H1 (cell line): ENCODE results near the gene RWDD4. TPM values are rescaled to one million over a fixed set of nuclear protein-coding genes. Genes with fewer than 3 reads are reported as not detected.

Experiments used
- CTCF ChIA-PET: fragments of 300-600 bp; sonication (Branson Sonifier 250); formaldehyde crosslinking; loops from one replicate; lab custom pipeline; 2021; ENCODE audit not compliant: partially characterized antibody; lab: Charles Lee
- POLR2A ChIA-PET: fragments of 300-600 bp; sonication (Branson Sonifier 250); formaldehyde crosslinking; loops from one replicate; lab custom pipeline; 2021; ENCODE audit warnings: inconsistent platforms; ENCODE audit not compliant: partially characterized antibody; lab: Charles Lee
- DNase-seq, 2 experiments: peaks; one replicate each; pipeline versions ENCODE4 v3.0.0 to v3.0.0-alpha.2; 2010 to 2022; ENCODE audit warnings: low spot score in 2 of 2, low read depth in 1 of 2, mixed read lengths in 1 of 2
- FAIRE-seq: peaks from 2 replicates; lab custom pipeline; 2011; peaks lifted over from hg19 to GRCh38; lab: Jason Lieb, UNC
- H2AFZ ChIP-seq: 2 replicates; pipeline ENCODE4 v1.8.1; 2012; ENCODE audit warnings: low read length, inconsistent platforms
- H2AK5ac ChIP-seq: 2 replicates; pipeline ENCODE4 v1.6.1; 2013; ENCODE audit warnings: low read depth, low read length
- H2BK120ac ChIP-seq: replicated peaks from 2 replicates; pipeline ENCODE3; 2013; ENCODE audit warnings: low read depth, low read length, inconsistent platforms
- H2BK12ac ChIP-seq: 2 replicates; pipeline ENCODE4 v1.6.1; 2013; ENCODE audit warnings: low read depth, low read length
- H2BK15ac ChIP-seq: 2 replicates; pipeline ENCODE4 v1.6.1; 2013; ENCODE audit warnings: low read length
- H2BK20ac ChIP-seq: 2 replicates; pipeline ENCODE4 v1.6.1; 2013; ENCODE audit warnings: low read length
- H2BK5ac ChIP-seq: 2 replicates; pipeline ENCODE4 v1.6.1; 2013; ENCODE audit warnings: low read depth, low read length
- H3K14ac ChIP-seq: 2 replicates; pipeline ENCODE4 v1.6.1; 2013; ENCODE audit warnings: inconsistent platforms; ENCODE audit not compliant: insufficient read length
- H3K18ac ChIP-seq: 2 replicates; pipeline ENCODE4 v1.6.1; 2013; ENCODE audit warnings: low read length; ENCODE audit errors: extremely low read depth
- H3K23ac ChIP-seq: 2 replicates; pipeline ENCODE4 v1.6.1; 2013; ENCODE audit warnings: inconsistent platforms; ENCODE audit not compliant: insufficient read length
- H3K23me2 ChIP-seq: 2 replicates; pipeline ENCODE4 v1.6.1; 2013; ENCODE audit warnings: low read depth, low read length
- H3K27ac ChIP-seq: 2 replicates; pipeline ENCODE4 v1.6.1; 2011; ENCODE audit warnings: low read depth, low read length, inconsistent platforms
- H3K27me3 ChIP-seq, 4 experiments: replicated peaks in 1 of 4; 1 replicate in 1 of 4; 2 replicates in 3 of 4; pipeline versions ENCODE4 v1.6.1 to v1.8.1; 2011 to 2013; ENCODE audit warnings: low read length in 3 of 4, mild to moderate bottlenecking in 3 of 4, inconsistent platforms in 2 of 4, mixed read lengths in 2 of 4, moderate library complexity in 1 of 4; ENCODE audit not compliant: control insufficient read depth in 3 of 4, insufficient read depth in 3 of 4; ENCODE audit errors: extremely low read depth in 1 of 4
- H3K36me3 ChIP-seq, 4 experiments: 2 replicates each; pipeline versions ENCODE4 v1.6.1 to v1.8.1; 2011 to 2013; ENCODE audit warnings: mild to moderate bottlenecking in 4 of 4, low read length in 3 of 4, moderate library complexity in 2 of 4, control low read depth in 1 of 4, inconsistent platforms in 1 of 4; ENCODE audit not compliant: insufficient read depth in 4 of 4, control insufficient read depth in 2 of 4
- H3K4ac ChIP-seq: replicated peaks from 2 replicates; pipeline ENCODE3; 2013; ENCODE audit warnings: low read length, low read depth, mixed read lengths, inconsistent platforms; ENCODE audit not compliant: insufficient read length
- H3K4me1 ChIP-seq, 4 experiments: replicated peaks in 1 of 4; 1 replicate in 1 of 4; 2 replicates in 3 of 4; pipeline versions ENCODE4 v1.6.1 to v1.8.1; 2011 to 2013; ENCODE audit warnings: low read length in 3 of 4, inconsistent platforms in 2 of 4, mixed read lengths in 1 of 4; ENCODE audit not compliant: insufficient read depth in 4 of 4, control insufficient read depth in 3 of 4
- H3K4me2 ChIP-seq, 2 experiments: 2 replicates each; pipeline versions ENCODE4 v1.6.1 to v1.8.1; 2011 to 2013; ENCODE audit warnings: low read depth in 2 of 2, low read length in 2 of 2, control low read depth in 1 of 2, inconsistent platforms in 1 of 2, mild to moderate bottlenecking in 1 of 2; ENCODE audit not compliant: insufficient read depth in 1 of 2
- H3K4me3 ChIP-seq, 4 experiments: fragments of 200-600, 300-600 bp in 1 of 4; sonication (generic), shearing (Covaris generic), sonication (Bioruptor Twin) in 1 of 4; 2 replicates each; pipeline versions ENCODE4 v1.5.1 to v1.8.1; 2011 to 2016; ENCODE audit warnings: low read length in 4 of 4, low read depth in 3 of 4, control low read depth in 2 of 4, inconsistent platforms in 2 of 4, mild to moderate bottlenecking in 2 of 4, mixed read lengths in 1 of 4, moderate library complexity in 1 of 4; ENCODE audit not compliant: insufficient read depth in 2 of 4; ENCODE audit errors: extremely low read depth in 1 of 4
- H3K56ac ChIP-seq: replicated peaks from 2 replicates; pipeline ENCODE3; 2013; ENCODE audit warnings: low read depth, mild to moderate bottlenecking, mixed read lengths, low read length, inconsistent platforms; ENCODE audit not compliant: insufficient read length
- H3K79me1 ChIP-seq: 2 replicates; pipeline ENCODE4 v1.6.1; 2013; ENCODE audit warnings: low read depth, low read length, control low read depth
- H3K79me2 ChIP-seq, 2 experiments: 2 replicates each; pipeline versions ENCODE4 v1.6.1 to v1.8.1; 2012 to 2013; ENCODE audit warnings: low read length in 2 of 2, mild to moderate bottlenecking in 2 of 2, inconsistent platforms in 1 of 2; ENCODE audit not compliant: insufficient read depth in 2 of 2, control insufficient read depth in 1 of 2
- H3K9ac ChIP-seq, 4 experiments: replicated peaks in 1 of 4; 1 replicate in 1 of 4; 2 replicates in 3 of 4; pipeline versions ENCODE4 v1.6.1 to v1.8.1; 2011 to 2013; ENCODE audit warnings: low read depth in 3 of 4, low read length in 3 of 4, control low read depth in 2 of 4, mild to moderate bottlenecking in 2 of 4, moderate library complexity in 2 of 4, inconsistent platforms in 1 of 4; ENCODE audit errors: extremely low read depth in 1 of 4
- H3K9me3 ChIP-seq, 2 experiments: 2 replicates each; pipeline versions ENCODE4 v1.6.1 to v1.8.1; 2012 to 2013; ENCODE audit warnings: mild to moderate bottlenecking in 2 of 2, moderate library complexity in 2 of 2, control low read depth in 1 of 2, inconsistent platforms in 1 of 2, low read depth in 1 of 2, low read length in 1 of 2, mixed read lengths in 1 of 2; ENCODE audit not compliant: insufficient read depth in 2 of 2
- H4K20me1 ChIP-seq, 2 experiments: replicated peaks in 1 of 2; 2 replicates each; pipeline versions ENCODE3 to v1.8.1; 2011 to 2013; ENCODE audit warnings: inconsistent platforms in 2 of 2, low read length in 2 of 2, mild to moderate bottlenecking in 1 of 2; ENCODE audit not compliant: insufficient read depth in 2 of 2, control insufficient read depth in 1 of 2
- H4K5ac ChIP-seq: 2 replicates; pipeline ENCODE4 v1.6.1; 2013; ENCODE audit warnings: low read length, low read depth, mixed read lengths, inconsistent platforms; ENCODE audit not compliant: insufficient read length
- H4K8ac ChIP-seq: 2 replicates; pipeline ENCODE4 v1.8.0; 2013; ENCODE audit warnings: mild to moderate bottlenecking, moderate library complexity, low read length, inconsistent platforms; ENCODE audit not compliant: insufficient read depth; ENCODE audit errors: extremely low read depth
- H4K91ac ChIP-seq: replicated peaks from 2 replicates; pipeline ENCODE3; 2013; ENCODE audit warnings: low read length, mixed read lengths, inconsistent platforms; ENCODE audit not compliant: insufficient read length
- CHD1 ChIP-seq: IDR thresholded peaks from 2 replicates; pipeline ENCODE4 v1.6.1; 2012; ENCODE audit warnings: low read depth, low read length, improper control_type of control experiment
- CHD2 ChIP-seq: IDR thresholded peaks from 2 replicates; pipeline ENCODE4 v1.6.1; 2012; ENCODE audit warnings: low read length, improper control_type of control experiment
- CTCF ChIP-seq, 3 experiments: IDR thresholded peaks; 1 replicate in 2 of 3; 2 replicates in 1 of 3; pipeline versions ENCODE4 v1.5.1 to v1.6.1; 2011; ENCODE audit warnings: low read length in 3 of 3, mild to moderate bottlenecking in 3 of 3, inconsistent platforms in 2 of 3, low read depth in 1 of 3, moderate library complexity in 1 of 3; ENCODE audit not compliant: insufficient read depth in 1 of 3; ENCODE audit errors: control extremely low read depth in 1 of 3
- EP300 ChIP-seq, 2 experiments: IDR thresholded peaks; 1 replicate in 1 of 2; 2 replicates in 1 of 2; pipeline ENCODE4 v1.6.1; 2011 to 2012; ENCODE audit warnings: low read depth in 2 of 2, low read length in 2 of 2, mild to moderate bottlenecking in 2 of 2, borderline replicate concordance in 1 of 2, inconsistent platforms in 1 of 2, moderate library complexity in 1 of 2
- HDAC2 ChIP-seq, 2 experiments: fragments of 300-600 bp in 1 of 2; sonication (generic) in 1 of 2; IDR thresholded peaks; 2 replicates each; pipeline ENCODE4 v1.6.1; 2011 to 2012; ENCODE audit warnings: low read depth in 2 of 2, low read length in 2 of 2, mild to moderate bottlenecking in 2 of 2, moderate library complexity in 2 of 2, borderline replicate concordance in 1 of 2, inconsistent platforms in 1 of 2
- PHF8 ChIP-seq: fragments of 200-600 bp; sonication (generic); conservative IDR thresholded peaks from 2 replicates; pipeline ENCODE4 v1.7.1; 2012; ENCODE audit warnings: low read depth, mild to moderate bottlenecking, inconsistent platforms, low read length, moderate library complexity
- SIRT6 ChIP-seq: IDR thresholded peaks from one replicate; pipeline ENCODE4 v1.7.1; 2012; ENCODE audit warnings: low read length, inconsistent platforms
- SUZ12 ChIP-seq: fragments of 200-600 bp; sonication (generic); IDR thresholded peaks from 2 replicates; pipeline ENCODE4 v1.6.1; 2012; ENCODE audit warnings: mild to moderate bottlenecking, inconsistent platforms, low read length, moderate library complexity, mixed read lengths
- TCF12 ChIP-seq: IDR thresholded peaks from 2 replicates; pipeline ENCODE4 v1.6.1; 2011; ENCODE audit warnings: low read depth, mild to moderate bottlenecking, low read length
- WGBS, 2 experiments: shearing (Covaris generic) in 1 of 2; methylation state at CpG; one replicate each; pipeline versions ENCODE4 v1.1.6 to v1.1.7; 2013 to 2015; ENCODE audit warnings: low lambda C conversion rate in 2 of 2, mixed read lengths in 2 of 2, inconsistent platforms in 1 of 2, low coverage in 1 of 2, missing lambda C conversion rate in 1 of 2; ENCODE audit not compliant: insufficient replicate concordance in 2 of 2, insufficient coverage in 1 of 2, insufficient read length in 1 of 2; ENCODE audit errors: extremely low coverage in 1 of 2, missing lambda C conversion rate in 1 of 2; 5-methylcytosine and 5-hydroxymethylcytosine counted together
- polyA plus RNA-seq, 7 experiments: library from polyadenylated mRNA; depleted of rRNA in 3 of 7; stranded (reverse) in 5 of 7; unstranded in 2 of 7; fragments of >200 nt in 5 of 7; fragments of 200-250 nt in 2 of 7; gene quantifications; 1 replicate in 5 of 7; 2 replicates in 1 of 7; 4 replicates in 1 of 7; pipeline versions ENCODE4 v1.2.1 to v1.2.3, GENCODE V29; 2011 to 2013; ENCODE audit warnings: missing spikeins in 2 of 7, mixed read lengths in 2 of 7
- total RNA-seq: library from RNA; stranded (reverse); fragmentation: NEBNext Ultra II Directional; extraction: Animal tissue kit (Norgen Biotek cat#: 25700); gene quantifications from 2 replicates; pipeline ENCODE4 v1.2.1, GENCODE V29; 2021
- TF ChIP-seq, protein P1 (sequence below): IDR thresholded peaks from 2 replicates; pipeline ENCODE4 v1.6.1; 2012; ENCODE audit warnings: low read length, inconsistent platforms

Gene RWDD4
- total and polyA plus RNA-seq, 2 of the 8 experiments (the other 6 are each of a cell fraction or from before 2014, with no cell fraction given), result 5.4 to 18.9 TPM

DNA sequence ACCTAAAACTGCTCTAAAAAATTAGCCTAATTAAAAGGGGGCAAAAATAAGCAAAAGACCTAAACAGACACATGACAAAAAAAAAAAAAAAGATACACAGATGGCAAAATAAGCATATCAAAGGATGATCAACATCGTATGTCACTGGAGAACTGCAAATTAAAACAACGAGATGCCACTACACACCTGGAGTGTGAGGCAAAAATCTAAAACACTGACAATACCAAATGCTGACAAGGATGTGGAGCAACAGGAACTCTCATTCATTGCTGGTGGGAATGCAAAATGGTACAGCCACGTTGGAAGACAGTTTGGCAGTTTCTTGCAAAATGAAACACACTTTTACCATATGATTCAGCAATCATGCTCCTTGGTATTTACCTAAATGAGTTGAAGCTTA lies 64.2 kb downstream of the RWDD4 start:
- Histone ChIP-seq H3K27me3 (no peaks in the 10 kb centered on the region), H3K9ac (no peak overlapping the region), H2BK5ac (no peak overlapping the region), H2BK120ac (no peak overlapping the region), H3K27ac (no peak overlapping the region), H2AFZ (no peak overlapping the region), H3K36me3 (no peaks in the 10 kb centered on the region), H3K23me2 (no peaks in the 10 kb centered on the region), H3K23ac (no peak overlapping the region), H2BK20ac (no peak overlapping the region), H4K5ac (no peak overlapping the region), H3K14ac (no peak overlapping the region), H3K4me2 (no peak overlapping the region), H3K56ac (no peak overlapping the region), H2AK5ac (no peak overlapping the region), H4K20me1 (no peaks in the 10 kb centered on the region), H4K8ac (no peak overlapping the region), H3K4me3 (no peak overlapping the region), H3K9me3 (no peaks in the 10 kb centered on the region), H3K79me1 (no peaks in the 10 kb centered on the region), H3K79me2 (no peaks in the 10 kb centered on the region), H2BK12ac (no peak overlapping the region), H2BK15ac (no peak overlapping the region), H3K4me1 (no peaks in the 10 kb centered on the region), H3K4ac (no peak overlapping the region), H4K91ac (no peak overlapping the region), H3K18ac (no peak overlapping the region)
- POLR2A ChIA-PET, result no interaction called here
- CTCF ChIA-PET, result interaction anchor here (0.8 to 1.0 kb wide), 2 partner anchors 11 to 121 kb away, joined by 3 to 4 read pairs; no protein-coding TSS in a partner anchor
- FAIRE-seq (no peak), DNase-seq (no peak)
- WGBS, 2 experiments, result 88% methylated on average over 3 of the region's 3 CpGs; no CpG with 5 or more reads in 1 of the 2 experiments
- no peak for TF ChIP-seq CHD2
- no peak for TF ChIP-seq SUZ12
- TF ChIP-seq, protein P1, sequence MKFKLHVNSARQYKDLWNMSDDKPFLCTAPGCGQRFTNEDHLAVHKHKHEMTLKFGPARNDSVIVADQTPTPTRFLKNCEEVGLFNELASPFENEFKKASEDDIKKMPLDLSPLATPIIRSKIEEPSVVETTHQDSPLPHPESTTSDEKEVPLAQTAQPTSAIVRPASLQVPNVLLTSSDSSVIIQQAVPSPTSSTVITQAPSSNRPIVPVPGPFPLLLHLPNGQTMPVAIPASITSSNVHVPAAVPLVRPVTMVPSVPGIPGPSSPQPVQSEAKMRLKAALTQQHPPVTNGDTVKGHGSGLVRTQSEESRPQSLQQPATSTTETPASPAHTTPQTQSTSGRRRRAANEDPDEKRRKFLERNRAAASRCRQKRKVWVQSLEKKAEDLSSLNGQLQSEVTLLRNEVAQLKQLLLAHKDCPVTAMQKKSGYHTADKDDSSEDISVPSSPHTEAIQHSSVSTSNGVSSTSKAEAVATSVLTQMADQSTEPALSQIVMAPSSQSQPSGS, result no peak
- no peak for TF ChIP-seq EP300 (IDR thresholded peaks at IDR 0.05; ENCODE audit: borderline replicate concordance in 1 of 2, low read depth in 2 of 2, low read length in 2 of 2)
- no peak for TF ChIP-seq SIRT6
- TF ChIP-seq HDAC2 (IDR thresholded peaks at IDR 0.05; ENCODE audit: borderline replicate concordance in 1 of 2, low read depth in 2 of 2, low read length in 2 of 2), result no peak
- no peak for TF ChIP-seq CHD1
- TF ChIP-seq PHF8, result no peak
- TF ChIP-seq CTCF (IDR thresholded peaks at IDR 0.05; ENCODE audit: control extremely low read depth in 1 of 3, insufficient read depth in 1 of 3, low read depth in 1 of 3, low read length in 3 of 3), result no peak
- no peak for TF ChIP-seq TCF12
